Measurements from ENCODE around the gene SYNJ2. TPM values are rescaled to one million over a fixed set of nuclear protein-coding genes. Genes with fewer than 3 reads are reported as not detected.
"Not testable (repeated sequence)": the region's sequence is repeated elsewhere in the genome, so short reads cannot be mapped to it uniquely, and the experiment has no call there.

SYNJ2 gene
- total and polyA plus RNA-seq, 5 experiments from 2014 or later = 5.2 to 16.3 (median 8.5) TPM

DNA sequence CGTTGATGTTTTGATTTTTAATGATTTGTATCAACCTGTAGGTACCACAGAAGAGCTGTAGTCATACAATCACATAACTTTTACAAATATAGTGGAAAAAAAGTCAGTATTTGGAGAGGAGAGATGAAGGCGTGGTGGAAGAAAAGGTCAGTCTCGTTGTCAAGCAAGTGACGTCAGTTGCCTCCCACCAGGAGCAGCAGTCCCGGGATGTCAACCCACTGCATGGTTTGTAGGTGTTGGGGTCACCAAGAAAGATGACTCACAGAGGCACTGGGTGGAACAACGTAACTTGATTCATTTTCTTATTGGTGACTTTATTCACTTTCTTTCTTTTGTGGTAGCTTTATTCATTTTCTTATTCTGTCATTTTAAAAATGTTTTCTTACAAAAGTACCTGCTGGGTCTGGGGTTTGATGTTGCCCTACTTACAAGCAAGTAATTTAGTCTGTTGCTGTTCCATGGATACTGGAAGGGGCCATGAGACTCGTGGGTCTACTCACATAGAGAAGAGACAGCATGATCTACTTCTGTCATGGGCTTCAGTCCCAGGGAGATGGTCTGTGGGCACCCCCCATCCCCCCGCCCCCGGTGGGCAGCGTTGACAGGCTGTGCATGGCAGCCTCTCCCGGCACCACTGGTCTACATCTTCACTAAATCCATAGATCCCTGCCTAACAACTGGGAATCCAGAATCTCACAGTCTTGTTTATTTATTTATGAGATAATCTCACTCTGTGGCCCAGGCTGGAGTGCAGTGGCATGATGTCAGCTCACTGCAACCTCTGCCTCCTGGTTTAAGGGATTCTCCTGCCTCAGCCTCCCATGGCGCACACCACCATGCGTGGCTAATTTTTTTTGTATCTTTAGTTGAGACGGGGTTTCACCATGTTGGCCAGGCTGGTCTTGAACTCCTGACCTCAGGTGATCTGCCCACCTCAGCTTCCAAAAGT is 36.4 kb upstream of the SYNJ2 start:
- Mint-ChIP-seq H3K4me3 (no peak overlapping the region), H3K4me1 (peaks cover 2 to 14% (median 9%) of the 10 kb centered on the region in 4 donors), H3K9me3 (peaks cover 0 to 17% (median 9%) of the 10 kb centered on the region in 9 donors), H3K36me3 (peaks cover 12 to 58% (median 21%) of the 10 kb centered on the region in 3 donors), H3K27ac (peak overlapping the region in 7 of 10 donors; percentile 61 to 82 (median 79)), H3K27me3 (no peaks in the 10 kb centered on the region)
- ATAC-seq (peak in 1 of 2 donors; percentile 26), DNase-seq (no peak)
- POLR2A ChIA-PET = no interaction called here

DNA sequence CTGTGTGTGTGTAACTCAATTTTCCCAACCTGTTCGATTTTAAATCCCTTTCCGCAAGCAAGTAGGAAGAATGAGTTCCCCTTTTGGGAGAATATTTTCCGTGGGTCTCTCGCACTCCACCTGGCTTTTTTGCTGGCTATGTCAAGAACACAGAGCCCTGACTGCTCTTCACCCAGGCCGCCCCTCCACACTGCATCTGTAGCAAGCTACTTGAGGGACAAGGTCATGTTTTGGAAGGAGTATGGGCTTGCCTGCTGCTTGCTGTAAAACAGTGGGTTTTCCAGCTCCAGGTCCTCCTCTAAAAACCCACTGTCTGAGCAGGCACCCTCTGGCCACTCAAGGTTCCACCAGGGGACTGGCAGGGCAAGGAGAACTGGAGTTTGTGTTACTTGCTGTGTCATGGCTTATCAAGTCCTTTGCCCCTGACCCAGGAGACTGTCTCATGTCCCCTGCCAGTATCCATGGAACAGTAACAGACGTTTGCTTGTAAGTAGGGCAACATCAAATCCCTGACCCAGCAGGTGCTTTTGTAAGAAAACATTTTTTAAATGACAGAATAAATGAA is 35.5 kb upstream of the SYNJ2 start:
- H3K4me3 Mint-ChIP-seq = no peak overlapping the region
- H3K9me3 Mint-ChIP-seq = peaks cover 0 to 26% (median 12%) of the 10 kb centered on the region in 9 donors
- no peak for DNase-seq
- POLR2A ChIA-PET = no interaction called here
- no peaks in the 10 kb centered on the region for H3K27me3 Mint-ChIP-seq
- H3K4me1 Mint-ChIP-seq = peaks cover 4 to 14% (median 9%) of the 10 kb centered on the region in 4 donors
- ATAC-seq = no peak
- H3K27ac Mint-ChIP-seq = peak overlapping the region in 8 of 10 donors; percentile 17 to 89 (median 60)
- H3K36me3 Mint-ChIP-seq = peaks cover 12 to 49% (median 17%) of the 10 kb centered on the region in 3 donors

DNA sequence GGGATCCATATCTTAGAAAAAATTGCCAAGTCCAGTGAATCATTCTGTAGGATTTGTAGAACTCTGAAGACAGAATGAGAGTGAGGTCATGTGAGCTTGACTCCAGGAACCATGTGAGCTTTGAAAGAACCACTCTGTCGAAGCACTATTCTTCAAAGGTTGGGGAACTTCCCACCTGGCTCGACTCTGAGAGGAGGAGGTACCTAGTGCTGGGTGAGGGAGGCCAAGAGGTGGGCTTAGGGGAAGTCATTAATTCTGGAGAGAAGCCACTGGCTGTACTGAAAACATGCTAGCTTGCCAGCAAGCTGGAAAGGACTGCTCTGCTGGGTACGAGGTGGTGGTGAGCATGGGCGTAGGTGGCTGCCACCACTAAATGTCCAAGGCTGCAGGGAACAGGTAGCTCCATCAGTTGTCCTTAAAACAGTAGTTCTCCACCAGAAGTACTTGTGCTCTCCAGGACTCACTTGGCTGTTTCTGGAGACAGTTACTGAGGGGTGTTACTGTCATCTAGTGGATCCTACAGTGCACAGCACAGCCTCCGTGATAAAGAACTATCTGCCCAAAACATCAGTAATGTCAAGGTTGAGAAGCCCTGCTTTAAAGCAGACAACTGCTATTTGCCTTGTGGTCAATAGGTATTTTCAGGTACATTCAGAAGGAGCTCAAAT is 34.7 kb upstream of the SYNJ2 start:
- peaks cover 12 to 41% (median 14%) of the 10 kb centered on the region in 3 donors for H3K36me3 Mint-ChIP-seq
- peak in 6 of 10 donors; percentile 5 to 41 (median 19) for DNase-seq
- H3K27me3 Mint-ChIP-seq = no peaks in the 10 kb centered on the region
- H3K4me3 Mint-ChIP-seq = no peak overlapping the region
- H3K27ac Mint-ChIP-seq = peak overlapping the region; percentile 25 to 89 (median 56)
- ATAC-seq = peak; percentile 65 to 80
- peaks cover 4 to 14% (median 9%) of the 10 kb centered on the region in 4 donors for H3K4me1 Mint-ChIP-seq
- POLR2A ChIA-PET = no interaction called here
- peaks cover 0 to 28% (median 13%) of the 10 kb centered on the region in 9 donors for H3K9me3 Mint-ChIP-seq

DNA sequence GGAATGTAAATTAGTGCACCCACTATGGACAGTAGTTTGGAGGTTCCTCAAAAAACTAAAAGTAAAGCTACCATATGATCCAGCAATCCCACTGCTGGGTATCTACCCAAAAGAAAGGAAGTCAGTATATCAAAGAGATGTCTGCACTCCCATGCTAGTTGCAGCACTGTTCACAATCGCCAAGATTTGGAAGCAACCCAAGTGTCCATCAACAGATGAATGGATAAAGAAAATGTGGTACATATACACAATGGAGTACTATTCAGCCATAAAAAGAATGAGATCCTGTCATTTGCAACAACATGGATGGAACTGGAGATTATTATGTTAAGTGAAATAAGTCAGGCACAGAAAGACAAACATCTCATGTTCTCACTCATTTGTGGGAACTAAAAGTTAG is 30.8 kb upstream of the SYNJ2 start:
- H3K36me3 Mint-ChIP-seq, DNase-seq, ATAC-seq, POLR2A ChIA-PET, H3K27ac Mint-ChIP-seq, H3K4me3 Mint-ChIP-seq, H3K27me3 Mint-ChIP-seq: not testable (repeated sequence)
- peaks cover 0 to 28% (median 13%) of the 10 kb centered on the region in 9 donors for H3K9me3 Mint-ChIP-seq
- peaks cover 4 to 12% (median 6%) of the 10 kb centered on the region in 4 donors for H3K4me1 Mint-ChIP-seq

DNA sequence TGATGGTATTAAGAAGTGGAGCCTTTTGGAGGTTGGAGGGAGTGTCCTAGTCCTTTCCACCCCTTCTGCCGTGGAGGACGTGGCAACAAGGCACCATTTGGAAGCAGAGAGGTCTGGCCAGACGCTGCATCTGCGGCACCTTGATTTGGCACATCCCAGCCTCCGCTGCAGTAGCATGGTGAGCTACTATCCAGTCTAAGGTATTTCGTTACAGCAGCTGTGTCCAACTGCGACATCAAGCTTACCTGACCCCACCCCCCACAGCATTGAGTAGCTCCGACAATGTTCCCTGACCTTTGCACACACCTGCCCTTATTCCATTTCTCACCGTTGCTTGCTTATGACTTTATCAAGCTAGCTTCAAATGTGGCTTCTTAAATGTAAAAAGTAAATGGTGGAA is 29.8 kb upstream of the SYNJ2 start:
- Mint-ChIP-seq H3K27me3 (no peaks in the 10 kb centered on the region), H3K36me3 (peaks cover 0 to 6% (median 4%) of the 10 kb centered on the region in 3 donors), H3K27ac (no peak overlapping the region), H3K9me3 (peaks cover 0 to 28% (median 13%) of the 10 kb centered on the region in 9 donors), H3K4me1 (peaks cover 0 to 7% (median 3%) of the 10 kb centered on the region in 4 donors), H3K4me3 (no peak overlapping the region)
- no peak for ATAC-seq
- POLR2A ChIA-PET = interaction anchor here (0.7 kb wide), 1 partner anchor 190 kb away, joined by 3 read pairs; no protein-coding TSS in a partner anchor
- DNase-seq = no peak

DNA sequence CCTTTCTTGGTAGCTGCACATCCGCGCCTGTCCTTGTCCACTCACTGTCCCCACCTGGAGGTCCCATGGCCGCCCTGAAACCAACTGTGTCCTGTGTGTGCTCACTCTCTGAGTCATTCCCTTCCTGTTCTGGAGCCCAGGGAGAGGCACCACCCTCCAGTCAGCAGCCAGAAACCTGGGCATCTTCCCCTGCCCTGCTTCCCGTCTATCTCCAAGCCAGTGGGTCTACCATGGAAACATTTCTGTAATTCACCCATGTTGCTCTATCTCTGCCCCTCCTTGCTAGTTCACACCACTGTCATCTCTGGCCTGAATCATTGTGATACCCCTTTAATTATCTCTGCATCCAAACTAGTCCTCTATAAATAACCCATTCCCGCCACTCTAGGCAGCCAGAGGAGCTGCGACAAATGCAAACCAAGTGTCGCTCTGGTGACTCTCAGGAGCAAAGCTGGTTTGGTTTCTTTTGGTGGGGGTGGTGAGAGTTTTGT is 28.8 kb upstream of the SYNJ2 start:
- DNase-seq (no peak), ATAC-seq (no peak)
- H3K27me3 Mint-ChIP-seq = no peaks in the 10 kb centered on the region
- no peak overlapping the region for H3K4me3 Mint-ChIP-seq
- H3K36me3 Mint-ChIP-seq = peaks cover 0 to 6% (median 4%) of the 10 kb centered on the region in 3 donors
- POLR2A ChIA-PET = no interaction called here
- H3K27ac Mint-ChIP-seq = peak overlapping the region in 1 of 10 donors; percentile 45
- peaks cover 0 to 31% (median 13%) of the 10 kb centered on the region in 9 donors for H3K9me3 Mint-ChIP-seq
- H3K4me1 Mint-ChIP-seq = peaks cover 0 to 2% (median 0%) of the 10 kb centered on the region in 4 donors

DNA sequence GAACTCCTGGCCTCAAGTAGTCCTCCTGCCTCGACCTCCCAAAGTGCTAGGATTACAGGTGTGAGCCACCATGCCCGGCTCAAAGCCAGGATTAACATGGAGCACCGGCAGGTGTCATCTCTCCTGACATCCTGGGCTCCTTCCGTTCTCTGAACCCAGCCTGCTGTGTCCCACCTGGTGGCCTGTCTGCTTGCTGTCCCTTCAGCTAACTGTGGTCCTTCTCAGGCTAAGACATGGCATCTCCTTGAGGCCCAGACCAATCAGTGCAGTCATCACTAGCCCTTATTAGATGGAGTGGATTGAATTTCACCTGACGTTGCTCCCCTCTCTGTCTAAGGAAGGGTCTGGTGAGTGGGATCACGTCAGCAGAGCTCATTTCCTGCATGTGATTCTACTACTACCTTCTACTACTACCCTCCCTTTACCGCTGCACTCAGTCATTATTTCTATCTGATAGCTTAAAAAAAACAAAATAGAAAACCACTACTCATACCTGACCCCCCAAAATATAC is 28.0 kb upstream of the SYNJ2 start:
- Mint-ChIP-seq H3K4me3 (peak overlapping the region in 4 of 10 donors; percentile 14 to 67 (median 32)), H3K9me3 (peaks cover 1 to 36% (median 18%) of the 10 kb centered on the region in 9 donors), H3K27ac (peak overlapping the region in 2 of 10 donors; percentile 40 to 90), H3K27me3 (no peaks in the 10 kb centered on the region), H3K4me1 (peaks cover 0 to 2% (median 0%) of the 10 kb centered on the region in 4 donors), H3K36me3 (peaks cover 0 to 7% (median 5%) of the 10 kb centered on the region in 3 donors)
- ATAC-seq (peak in 1 of 2 donors; percentile 46), DNase-seq (peak in 1 of 10 donors; percentile 11)
- POLR2A ChIA-PET = no interaction called here

DNA sequence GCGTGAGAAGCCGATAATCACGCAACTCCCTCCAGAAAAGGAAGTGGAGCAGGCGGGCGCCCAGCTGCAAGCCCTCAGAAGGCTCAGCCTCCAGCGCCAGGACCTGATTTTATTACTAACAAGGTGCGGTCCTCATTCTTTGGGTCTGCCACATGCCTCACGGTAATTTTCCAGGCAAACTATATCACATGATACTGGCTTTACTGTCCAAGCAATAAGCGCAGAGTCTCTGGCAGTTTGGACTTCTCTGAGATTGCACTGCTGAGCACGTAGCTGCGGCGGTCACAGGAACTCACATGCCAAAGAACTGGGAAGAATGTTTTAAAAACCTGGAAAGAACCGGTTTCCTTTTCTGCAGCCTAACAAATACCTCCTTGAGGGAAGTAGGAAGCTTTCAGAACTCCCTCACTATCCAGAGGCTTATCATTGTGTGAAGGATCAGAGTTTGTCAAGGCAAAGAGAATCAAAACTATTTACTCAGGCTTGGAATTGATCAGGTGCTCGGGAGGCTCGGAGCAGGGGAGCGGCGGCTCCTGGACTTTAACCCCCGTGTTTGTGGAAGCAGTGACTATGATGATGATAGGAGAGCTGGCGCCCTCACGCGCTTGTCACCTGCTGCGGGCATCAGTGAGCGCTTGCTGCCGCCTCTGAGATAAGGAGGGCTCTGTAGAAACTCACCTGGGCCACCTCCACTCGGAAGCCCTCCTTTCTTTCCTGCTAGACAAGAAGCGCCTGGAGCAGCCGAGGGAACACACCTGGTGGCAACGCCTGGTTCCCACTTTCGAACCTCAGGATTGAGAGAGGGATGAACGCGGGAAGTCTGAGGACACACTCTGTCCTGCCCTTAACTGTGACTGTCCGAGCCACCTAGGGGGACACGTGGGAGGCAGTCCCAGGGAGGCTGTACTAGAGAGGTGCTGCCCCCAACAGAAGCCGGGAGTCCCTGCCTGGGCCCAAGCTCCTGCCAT is 27.2 kb upstream of the SYNJ2 start:
- no peak for ATAC-seq
- DNase-seq = no peak
- H3K4me1 Mint-ChIP-seq = peaks cover 0 to 2% (median 0%) of the 10 kb centered on the region in 4 donors
- H3K9me3 Mint-ChIP-seq = peaks cover 7 to 36% (median 22%) of the 10 kb centered on the region in 9 donors
- H3K4me3 Mint-ChIP-seq = peak overlapping the region in 3 of 10 donors; percentile 14 to 67 (median 34)
- peaks cover 0 to 11% (median 6%) of the 10 kb centered on the region in 3 donors for H3K36me3 Mint-ChIP-seq
- H3K27ac Mint-ChIP-seq = no peak overlapping the region
- POLR2A ChIA-PET = no interaction called here
- no peaks in the 10 kb centered on the region for H3K27me3 Mint-ChIP-seq

DNA sequence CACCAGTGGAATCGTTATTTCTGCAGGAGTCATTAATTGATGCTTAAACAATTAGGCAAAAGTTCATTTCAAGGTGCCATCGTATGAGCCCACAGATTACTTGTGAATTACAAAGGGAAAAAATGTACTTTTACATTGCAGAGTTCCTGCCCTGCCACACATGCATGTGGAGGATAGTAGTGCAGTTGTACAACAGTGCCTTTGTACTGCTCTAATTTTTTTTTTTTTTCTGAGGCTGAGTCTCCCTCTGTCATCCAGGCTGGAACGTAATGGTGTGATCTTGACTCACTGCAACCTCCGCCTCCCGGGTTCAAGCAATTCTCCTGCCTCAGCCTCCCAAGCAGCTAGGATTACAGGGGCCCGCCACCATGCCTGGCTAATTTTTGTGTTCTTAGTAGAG is 26.0 kb upstream of the SYNJ2 start:
- Mint-ChIP-seq H3K4me1 (peaks cover 0 to 2% (median 0%) of the 10 kb centered on the region in 4 donors), H3K36me3 (peaks cover 0 to 17% (median 8%) of the 10 kb centered on the region in 3 donors), H3K27ac (no peak overlapping the region), H3K9me3 (peaks cover 8 to 33% (median 23%) of the 10 kb centered on the region in 9 donors), H3K27me3 (no peaks in the 10 kb centered on the region), H3K4me3 (no peak overlapping the region)
- DNase-seq (no peak), ATAC-seq (no peak)
- POLR2A ChIA-PET = no interaction called here

DNA sequence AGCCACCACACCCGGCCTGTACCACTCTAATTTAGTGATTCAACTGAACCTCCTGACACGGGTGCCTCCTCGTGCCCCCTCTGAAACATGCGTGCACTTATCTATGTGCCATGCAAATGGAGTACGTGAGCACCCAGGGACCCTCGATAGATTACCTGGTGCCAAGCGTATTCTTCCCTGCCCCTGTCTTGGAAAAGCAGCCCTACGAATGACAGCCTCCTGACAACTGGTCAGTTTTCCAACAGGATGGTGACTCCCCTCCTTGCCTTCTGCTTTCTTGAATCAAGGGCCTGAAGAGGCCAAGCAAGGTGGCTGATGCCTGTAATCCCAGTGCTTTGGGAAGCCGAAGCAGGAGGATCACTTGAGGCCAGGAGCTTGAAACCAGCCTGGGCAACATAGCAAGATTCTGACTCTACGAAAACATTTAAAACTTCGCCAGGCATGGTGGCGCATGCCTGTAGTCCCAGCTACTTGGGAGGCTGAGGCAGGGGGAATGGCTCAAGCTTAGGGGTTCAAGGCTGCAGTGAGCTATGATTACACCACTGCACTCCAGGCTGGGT is 25.4 kb upstream of the SYNJ2 start:
- Mint-ChIP-seq H3K4me1 (no peaks in the 10 kb centered on the region), H3K36me3 (peaks cover 0 to 17% (median 8%) of the 10 kb centered on the region in 3 donors), H3K9me3 (peaks cover 7 to 28% (median 23%) of the 10 kb centered on the region in 9 donors), H3K27me3 (no peaks in the 10 kb centered on the region), H3K27ac (no peak overlapping the region), H3K4me3 (no peak overlapping the region)
- ATAC-seq (no peak), DNase-seq (no peak)
- POLR2A ChIA-PET = no interaction called here
